Raji (cell line): ENCODE results near the gene STRADB.

Experiments
- POLR2A ChIP-seq: IDR thresholded peaks from 2 replicates; pipeline ENCODE4 v1.6.1; 2011; ENCODE audit warnings: low read depth, low read length, control low read depth; ENCODE audit not compliant: insufficient read depth

Gene STRADB

DNA sequence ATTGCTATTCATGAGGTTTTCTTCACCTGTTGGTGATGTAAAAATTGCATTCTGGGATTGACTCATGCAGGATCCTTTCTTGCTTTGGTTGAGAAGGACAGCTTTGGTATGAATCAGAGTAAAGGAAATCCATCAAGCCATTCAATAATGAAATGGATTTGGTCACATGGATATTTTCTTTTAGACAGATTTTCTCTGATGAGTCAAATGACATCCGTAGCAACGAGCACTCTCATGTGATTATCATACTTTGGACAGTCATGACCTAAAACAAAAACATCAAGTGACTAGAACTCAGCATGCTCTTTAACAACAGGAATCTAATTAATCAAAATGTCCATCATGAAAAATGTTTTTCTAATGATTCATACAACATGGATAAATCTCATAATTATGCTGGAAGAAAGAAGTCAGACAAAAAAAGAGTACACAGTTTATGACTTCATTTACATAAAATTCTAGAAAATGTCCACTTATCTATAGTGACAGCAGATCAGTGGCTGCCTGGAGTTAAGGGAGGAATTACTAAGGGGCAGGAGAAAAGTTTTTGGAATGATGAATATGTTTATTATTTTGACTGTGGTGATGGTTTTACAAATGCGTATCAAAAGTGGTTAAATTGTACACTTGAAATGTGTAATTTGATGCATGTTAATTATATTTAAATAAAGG is 31.0 kb upstream of the STRADB start:
- TF ChIP-seq POLR2A = no peak

DNA sequence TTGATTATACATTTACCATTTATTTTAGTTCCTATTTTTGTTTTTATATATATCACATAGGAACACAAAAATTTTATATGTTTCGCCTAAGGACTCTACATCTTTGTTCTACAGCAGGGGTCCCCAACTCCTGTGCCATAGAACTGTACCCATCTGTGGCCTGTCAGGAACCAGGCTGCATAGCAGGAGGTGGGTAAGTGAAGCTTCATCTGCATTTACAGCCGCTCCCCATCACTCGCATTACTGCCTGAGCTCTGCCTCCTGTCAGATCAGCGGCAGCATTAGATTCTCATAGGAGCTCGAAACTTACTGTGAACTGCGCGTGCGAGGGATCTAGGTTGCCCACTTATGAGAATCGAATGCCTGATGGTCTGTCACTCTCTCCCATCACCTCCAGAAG is 25.6 kb upstream of the STRADB start:
- TF ChIP-seq POLR2A = no peak

DNA sequence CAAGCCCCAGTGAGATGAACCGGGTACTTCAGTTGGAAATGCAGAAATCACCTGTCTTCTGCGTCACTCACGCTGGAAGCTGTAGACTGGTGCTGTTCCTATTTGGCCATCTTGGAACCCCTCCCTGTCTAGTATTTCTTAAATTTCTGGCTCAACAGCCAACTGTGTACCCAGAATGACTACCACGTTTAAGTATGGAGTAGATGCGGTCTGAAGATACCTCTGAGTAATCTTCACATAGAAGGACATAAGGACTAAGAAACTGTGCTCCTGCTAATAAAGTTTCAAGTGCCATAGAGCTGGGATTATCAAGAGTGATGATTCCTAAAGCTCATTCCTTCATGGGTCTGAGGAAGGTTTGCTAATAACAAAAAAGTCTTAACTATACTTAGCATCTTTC is 20.7 kb upstream of the STRADB start:
- TF ChIP-seq POLR2A = no peak

DNA sequence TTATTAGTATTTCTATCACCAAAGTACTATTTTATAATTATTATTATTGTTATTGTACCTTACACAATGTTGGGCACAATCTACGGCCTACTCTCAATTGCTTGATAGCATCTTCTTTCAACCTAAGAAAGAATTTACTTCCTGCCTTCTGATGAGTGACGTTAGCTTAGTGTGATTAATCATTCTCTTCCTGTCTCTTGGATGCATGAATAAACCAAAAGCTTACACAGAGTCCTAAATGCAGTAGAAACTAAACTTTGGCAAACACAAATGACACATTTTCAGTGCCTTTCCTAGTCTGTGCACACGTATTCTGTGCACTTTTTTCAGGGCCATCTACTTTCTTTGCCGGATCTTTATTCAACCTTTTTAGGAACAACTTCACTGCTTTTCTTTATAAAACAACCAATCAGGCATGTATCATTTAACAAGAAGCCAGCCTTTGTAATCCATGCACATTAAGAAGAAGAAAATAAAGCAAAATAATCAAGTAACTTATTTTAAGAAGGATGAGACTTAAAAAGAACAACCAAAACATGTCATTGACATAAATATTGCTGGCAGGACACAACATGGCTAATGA is 19.4 kb upstream of the STRADB start:
- TF ChIP-seq POLR2A = no peak

DNA sequence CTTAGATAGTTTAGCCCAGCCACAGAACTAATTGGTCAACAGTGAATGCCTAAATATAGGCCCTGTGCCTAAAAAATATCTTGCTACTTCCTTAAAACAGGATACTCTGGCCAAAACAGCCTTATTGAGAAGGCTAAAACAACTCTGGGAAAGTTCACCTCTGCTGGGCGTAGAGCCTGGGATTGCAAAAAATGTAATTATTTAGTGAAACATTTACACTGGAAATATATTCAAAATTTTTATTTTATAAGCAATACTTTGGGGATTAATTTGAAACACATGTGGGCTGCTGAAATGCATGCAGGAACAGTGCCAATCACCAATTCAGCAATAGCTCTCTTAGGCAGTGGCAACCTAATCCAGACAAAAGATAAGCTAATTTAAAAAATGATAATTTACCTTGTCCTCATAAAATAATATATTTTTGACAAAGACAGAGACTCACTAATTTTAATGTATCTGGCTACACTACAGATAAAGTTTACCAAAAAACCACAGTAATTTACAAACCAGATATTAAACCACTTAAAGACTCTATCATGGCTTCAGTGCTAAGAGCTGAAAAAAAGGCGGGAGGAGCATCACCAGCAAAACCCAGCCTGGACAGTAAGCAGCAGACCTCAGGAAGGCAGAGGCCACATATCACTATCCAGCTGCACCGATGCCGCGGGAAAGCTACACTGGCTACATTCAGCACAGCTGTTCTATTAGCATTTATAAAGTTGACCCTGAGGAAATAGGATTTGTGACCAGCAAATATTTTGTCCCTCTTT is 18.7 kb upstream of the STRADB start:
- TF ChIP-seq POLR2A = no peak

DNA sequence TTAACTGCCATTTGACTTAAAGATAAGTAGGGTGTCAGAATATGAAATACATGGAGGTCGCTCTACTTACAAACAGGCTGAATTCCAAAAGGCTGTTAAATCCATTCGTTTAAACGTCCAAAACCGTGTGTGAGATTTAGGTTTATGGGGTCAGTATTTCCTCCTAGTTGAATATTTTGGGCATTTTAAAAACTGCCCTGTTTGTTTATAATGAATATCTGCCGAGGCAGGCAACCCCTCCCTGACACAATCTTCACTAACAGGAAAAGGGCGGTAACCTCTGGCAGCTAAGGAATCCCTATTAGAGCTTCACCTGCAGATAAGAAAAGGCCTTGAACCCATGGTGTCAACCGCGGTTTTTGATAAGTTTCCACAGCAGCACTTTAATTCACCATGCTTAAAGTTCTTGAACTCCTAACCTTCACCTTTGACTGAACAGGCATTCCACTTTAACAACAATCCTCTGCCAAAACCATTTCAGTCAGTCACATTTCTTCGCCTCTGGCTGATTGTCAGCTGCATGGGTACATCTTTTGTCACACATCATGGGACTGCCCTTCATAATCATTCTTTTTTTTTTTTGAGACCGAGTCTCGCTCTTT is 18.0 kb upstream of the STRADB start:
- TF ChIP-seq POLR2A = no peak

DNA sequence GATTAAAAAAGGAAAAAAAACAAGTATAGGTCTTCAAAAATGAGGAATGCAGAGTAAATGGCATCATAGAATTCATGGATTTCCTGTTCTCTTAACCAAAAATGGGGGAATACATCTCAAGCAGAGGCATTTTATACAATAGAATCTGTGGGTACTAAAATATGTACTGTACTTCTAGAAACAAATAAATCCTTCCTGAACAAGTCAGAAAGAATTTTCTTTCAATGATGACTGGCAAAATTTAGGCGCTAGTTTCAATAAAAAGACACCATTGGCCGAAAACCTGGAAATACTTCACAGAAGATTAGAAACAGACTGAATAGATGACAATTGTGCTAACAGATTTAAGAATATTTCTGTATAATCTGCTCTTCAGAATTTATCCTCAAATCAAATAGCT is 15.4 kb upstream of the STRADB start:
- TF ChIP-seq POLR2A = no peak

DNA sequence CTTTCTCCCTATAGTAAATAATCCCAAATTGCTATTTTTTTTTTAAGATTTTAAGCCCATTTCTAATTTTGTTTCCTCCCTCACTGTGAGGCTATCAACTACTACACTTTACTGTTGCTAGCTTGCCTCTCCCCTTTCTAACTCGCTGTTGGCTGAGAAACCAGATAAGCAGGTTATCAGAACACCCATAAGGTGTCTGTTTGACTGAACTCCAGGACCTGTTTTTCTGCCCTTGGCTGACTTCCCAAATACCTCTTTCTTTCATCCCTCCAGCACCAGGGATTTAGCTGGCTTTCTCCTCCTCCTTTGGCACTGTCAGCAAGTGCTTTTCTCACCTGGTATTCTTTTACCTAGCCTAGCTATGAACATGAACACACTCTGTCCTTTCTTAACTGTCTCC is 11.4 kb upstream of the STRADB start:
- TF ChIP-seq POLR2A = no peak

DNA sequence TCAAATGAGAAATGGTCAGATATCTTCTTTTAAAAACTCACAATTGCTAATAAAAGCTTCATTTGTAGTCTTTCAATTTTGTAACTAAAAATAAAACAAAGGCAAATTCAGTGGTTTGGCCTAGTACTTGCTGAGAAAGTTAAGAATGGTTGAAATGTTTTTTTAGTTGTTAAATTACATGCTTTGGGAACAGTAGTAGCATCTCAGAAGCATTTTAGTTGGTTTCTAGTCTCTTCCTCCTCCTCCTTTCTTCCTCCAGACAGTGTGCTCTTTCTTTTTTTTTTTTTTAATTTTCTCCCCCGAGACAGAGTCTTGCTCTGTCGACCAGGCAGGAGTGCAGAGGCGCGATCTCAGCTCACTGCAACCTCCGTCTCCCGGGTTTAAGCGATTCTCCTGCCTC is 10.1 kb upstream of the STRADB start:
- TF ChIP-seq POLR2A = no peak

DNA sequence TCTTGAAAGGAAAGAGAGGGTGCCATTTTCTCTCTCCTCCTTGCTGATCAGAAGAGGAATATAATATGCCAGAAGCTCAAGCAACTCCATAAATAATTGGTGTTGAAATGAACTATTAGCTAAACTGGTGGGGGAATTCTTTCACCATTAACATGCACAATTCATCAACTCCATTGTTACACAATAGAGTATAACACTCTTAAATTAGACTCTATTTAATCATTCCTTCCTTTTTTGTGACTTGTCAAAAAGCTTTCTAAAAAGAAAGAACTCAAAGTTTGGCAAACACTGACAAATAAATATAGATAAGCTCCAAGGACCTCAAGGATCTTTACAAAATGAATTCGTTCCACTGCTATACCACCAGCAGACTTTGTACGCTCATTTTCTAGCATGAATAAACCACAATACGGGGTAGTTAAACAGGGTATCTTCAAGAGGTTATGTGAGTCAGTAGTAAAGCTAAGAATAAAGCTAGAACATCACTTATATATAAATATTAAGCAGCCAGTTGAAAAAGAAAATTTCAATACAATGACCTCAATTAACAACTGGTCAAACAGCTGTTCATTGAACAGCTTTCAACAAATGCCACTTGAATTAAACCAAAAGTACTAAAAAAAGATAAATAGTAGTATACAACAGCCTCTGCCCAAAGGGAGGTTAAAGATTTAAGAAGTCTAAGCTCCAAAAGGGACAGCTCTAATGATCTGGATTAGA is 6.6 kb upstream of the STRADB start:
- TF ChIP-seq POLR2A = no peak

DNA sequence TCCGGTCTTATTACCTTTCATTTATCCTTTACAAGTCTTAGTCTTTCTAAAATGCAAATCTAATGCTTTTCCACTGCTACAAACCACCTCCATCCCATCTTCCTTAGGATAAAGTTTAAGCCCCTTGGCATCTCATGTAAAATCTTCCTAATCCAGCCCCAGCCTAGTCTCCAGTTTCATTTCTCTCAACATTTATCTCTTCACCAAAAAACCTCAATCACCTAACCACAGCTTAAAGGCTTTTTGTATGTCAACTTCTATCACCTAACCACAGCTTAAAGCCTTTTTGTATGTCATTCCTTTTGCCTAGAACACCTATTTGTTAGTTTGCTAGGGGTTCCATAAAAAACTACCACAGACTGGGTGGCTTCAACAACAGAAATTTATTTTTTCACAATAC is 4.5 kb upstream of the STRADB start:
- no peak for TF ChIP-seq POLR2A

DNA sequence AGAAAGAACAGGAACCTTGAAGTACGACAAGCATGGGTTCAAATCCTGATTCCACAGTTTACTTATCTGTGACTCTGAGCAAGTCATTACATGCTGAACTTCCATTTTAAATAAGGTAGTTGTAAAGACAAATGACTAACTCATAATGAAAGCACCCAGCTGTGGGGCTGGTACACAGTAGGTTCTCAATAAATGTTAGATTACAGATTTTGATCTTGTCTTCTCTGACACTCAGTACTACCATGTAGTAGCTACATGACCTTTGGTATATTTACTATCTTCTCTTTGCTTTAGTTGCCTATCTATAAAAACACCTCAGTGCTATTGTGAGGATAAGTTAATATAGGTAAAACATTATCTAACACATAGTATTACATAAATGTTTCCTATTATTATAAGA is 3.5 kb upstream of the STRADB start:
- no peak for TF ChIP-seq POLR2A

DNA sequence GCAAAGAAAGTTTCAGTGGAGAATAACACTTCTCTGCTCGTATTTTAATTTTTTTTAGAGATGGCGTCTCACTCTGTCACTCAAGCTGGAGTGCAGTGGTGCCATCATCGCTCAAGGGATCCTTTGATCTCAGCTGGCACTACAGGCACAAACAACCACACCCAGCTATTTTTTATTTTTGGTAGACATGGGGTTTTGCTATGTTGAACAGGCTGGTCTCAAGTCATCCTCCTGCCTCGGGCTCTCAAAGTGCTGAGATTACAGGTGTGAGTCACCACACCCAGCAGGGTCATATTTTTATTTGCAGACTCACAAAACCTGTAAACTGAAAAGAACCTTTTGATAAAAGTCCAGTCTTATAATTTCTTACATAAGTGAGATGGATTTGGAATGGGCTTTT is 2.8 kb upstream of the STRADB start:
- no peak for TF ChIP-seq POLR2A

DNA sequence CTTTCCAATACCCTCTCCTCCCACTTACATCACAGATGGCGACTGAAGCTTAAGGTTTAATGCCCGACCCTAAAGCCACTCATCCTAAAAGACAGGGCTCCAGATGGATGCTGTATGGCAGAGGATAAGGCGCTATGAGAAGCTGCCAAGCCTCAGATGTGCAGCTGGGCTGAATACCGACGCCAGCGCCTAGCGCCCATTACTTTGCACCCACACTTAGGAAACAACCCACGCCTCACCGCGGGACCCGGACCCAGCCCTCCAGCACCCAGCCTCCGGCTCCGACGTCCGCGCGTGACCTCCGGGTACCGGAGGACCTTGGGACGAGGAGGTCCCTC is 617 bp upstream of the STRADB start:
- TF ChIP-seq POLR2A = no peak
